K562 (cell line): ENCODE data around the gene WDR62. TPM values are rescaled to one million over a fixed set of nuclear protein-coding genes. Genes with fewer than 3 reads are reported as not detected.

Experiments
- ARID3A ChIP-seq: IDR thresholded peaks from 2 replicates; pipeline ENCODE4 v1.6.1; 2012; ENCODE audit warnings: low read depth, low read length, improper control_type of control experiment, borderline replicate concordance
- CAMTA2 ChIP-seq: fragments of 250-450 bp; sonication (Bioruptor Pico); conservative IDR thresholded peaks from 2 replicates; pipeline ENCODE4 v1.5.1; 2022
- CHD1 ChIP-seq: fragments of 200-600 bp; sonication (generic); IDR thresholded peaks from one replicate; pipeline ENCODE4 v1.6.1; 2012; ENCODE audit warnings: mild to moderate bottlenecking, moderate library complexity, low read length, inconsistent platforms
- MECOM ChIP-seq: fragments of 250-450 bp; sonication (Bioruptor Pico); IDR thresholded peaks from 2 replicates; pipeline ENCODE4 v1.8.0; 2022; ENCODE audit warnings: inconsistent platforms
- MYBL2 ChIP-seq, 2 experiments: fragments of 450-650 bp in 1 of 2; sonication (generic) in 1 of 2; formaldehyde crosslinking in 1 of 2; IDR thresholded peaks; 2 replicates each; pipeline versions ENCODE4 v1.6.1 to v1.8.1; 2017 to 2022; ENCODE audit warnings: borderline replicate concordance in 1 of 2, inconsistent platforms in 1 of 2, low read depth in 1 of 2, mild to moderate bottlenecking in 1 of 2, missing genetic modification reagents in 1 of 2, moderate library complexity in 1 of 2
- NFRKB ChIP-seq: fragments of 450-650 bp; IDR thresholded peaks from 2 replicates; pipeline ENCODE4 v1.6.1; 2016; ENCODE audit warnings: low read depth
- PHF20 ChIP-seq: fragments of 450-650 bp; IDR thresholded peaks from 2 replicates; pipeline ENCODE4 v1.6.1; 2018; ENCODE audit not compliant: partially characterized antibody
- RFX5 ChIP-seq: IDR thresholded peaks from 2 replicates; pipeline ENCODE4 v1.6.1; 2011; ENCODE audit warnings: low read depth, mild to moderate bottlenecking, improper control_type of control experiment, low read length
- TBL1XR1 ChIP-seq, 2 experiments: IDR thresholded peaks; 2 replicates each; pipeline ENCODE4 v1.6.1; 2012; ENCODE audit warnings: improper control_type of control experiment in 2 of 2, low read length in 2 of 2, mild to moderate bottlenecking in 1 of 2
- YBX1 ChIP-seq: fragments of 450-650 bp; IDR thresholded peaks from 2 replicates; pipeline ENCODE4 v1.7.1; 2016; ENCODE audit warnings: mild to moderate bottlenecking
- ZBTB11 ChIP-seq, 3 experiments: fragments of 200-800 bp in 1 of 3; fragments of 250-450 bp in 1 of 3; fragments of 450-650 bp in 1 of 3; sonication (Bioruptor Pico) in 1 of 3; sonication (Bioruptor generic) in 1 of 3; formaldehyde crosslinking in 1 of 3; IDR thresholded peaks; 2 replicates each; pipeline versions ENCODE4 v1.6.1 to v1.8.0; 2016 to 2022; ENCODE audit warnings: mild to moderate bottlenecking in 2 of 3, missing genetic modification characterization in 2 of 3, missing compliant biosample characterization in 1 of 3, moderate library complexity in 1 of 3
- polyA plus RNA-seq, 8 experiments: library from polyadenylated mRNA; depleted of rRNA in 4 of 8; stranded (reverse) in 5 of 8; unstranded in 3 of 8; fragments of >200 nt; fragmentation: Nextera tagmentation in 2 of 8; fragmentation: Illumina TruSeq in 1 of 8; extraction: Ambion mirVana in 2 of 8; extraction: Trizol in 1 of 8; gene quantifications; 2 replicates each; pipeline versions ENCODE4 v1.2.1 to v1.2.3, GENCODE V29; 2011 to 2014; ENCODE audit warnings: inconsistent platforms in 1 of 8, missing spikeins in 1 of 8
- total RNA-seq, 7 experiments: library from RNA; depleted of rRNA in 6 of 7; stranded (reverse); fragments of >200 nt in 6 of 7; fragmentation: Illumina TruSeq in 2 of 7; extraction: Trizol in 2 of 7; gene quantifications; 2 replicates each; pipeline versions ENCODE4 v1.2.1 to v1.2.3, GENCODE V29; 2011 to 2021; ENCODE audit warnings: low replicate concordance in 1 of 7

The WDR62 gene
- total and polyA plus RNA-seq, 9 of the 15 experiments (the other 6 are each of a cell fraction or from before 2014, with no cell fraction given) = 0.35 to 32.8 (median 14.4) TPM

GRCh38 chr19:36139473-36140303, 85.0 kb downstream of the WDR62 start, which contains the start of gene CAPNS1 (continued):
- TF ChIP-seq ZBTB11 (CRISPR knock-in tag; IDR thresholded peaks at IDR 0.05) = peak in 1 of 3 experiments; percentile 82; a peak in 3 of 6 replicates
- no peak for TF ChIP-seq RFX5
- TF ChIP-seq YBX1 = no peak
- peak; percentile 88; the same call in 1 of the 2 replicates for TF ChIP-seq CAMTA2 (CRISPR knock-in tag)
- TF ChIP-seq MYBL2 (IDR thresholded peaks at IDR 0.05; ENCODE audit: low read depth) = no peak
- TF ChIP-seq MYBL2 (CRISPR knock-in tag; IDR thresholded peaks at IDR 0.05; ENCODE audit: borderline replicate concordance) = no peak
- TF ChIP-seq TBL1XR1 (IDR thresholded peaks at IDR 0.05; ENCODE audit: low read length in 2 of 2) = peak; percentile 2 to 49; a peak in 1 of 4 replicates
- no peak for TF ChIP-seq CHD1
- no peak for TF ChIP-seq PHF20
- no peak for TF ChIP-seq NFRKB
- TF ChIP-seq ARID3A = no peak
- no peak for TF ChIP-seq MECOM
